Lower leg skin (tissue), 4 donors: ENCODE measurements around the gene CHIC2. TPM values are rescaled to one million over a fixed set of nuclear protein-coding genes. Genes with fewer than 3 reads are reported as not detected.

Experiments used
- DNase-seq, 2 donors: peaks; one replicate each; pipeline ENCODE4 v3.0.0-alpha.2; 2019; ENCODE audit warnings: low spot score in 2 of 2
- H3K4me3 ChIP-seq: fragments of 200-600 bp; sonication (generic); 2 replicates; pipeline ENCODE4 v1.5.1; 2017; ENCODE audit warnings: mild to moderate bottlenecking, low read depth; ENCODE audit not compliant: poor library complexity, severe bottlenecking
- POLR2A ChIP-seq, 2 donors: fragments of 450-650 bp; IDR thresholded peaks; one replicate each; pipeline ENCODE4 v1.6.1; 2016 to 2017; ENCODE audit warnings: antibody characterized with exemption in 2 of 2, mild to moderate bottlenecking in 1 of 2, moderate library complexity in 1 of 2
- WGBS, 2 donors: methylation state at CpG; one replicate each; pipeline ENCODE4 v1.1.5; 2018; 5-methylcytosine and 5-hydroxymethylcytosine counted together
- intact Hi-C: fragments of 100-400 bp; cut with DNase I; formaldehyde crosslinking; loops from one replicate; pipeline ENCODE4 v1.15.0; 2023; ENCODE audit warnings: low total_unique reads
- total RNA-seq, 4 donors: library from RNA; depleted of rRNA; stranded (reverse); fragments of >200 nt; gene quantifications; one replicate each; pipeline ENCODE4 v1.1.0, GENCODE V29; 2016
- TF ChIP-seq, protein P1 (sequence below), 3 donors: fragments of 450-650 bp; IDR thresholded peaks; one replicate each; pipeline ENCODE4 v1.5.1; 2016; ENCODE audit warnings: antibody characterized with exemption in 3 of 3, mild to moderate bottlenecking in 3 of 3, moderate library complexity in 2 of 3

Gene CHIC2
- total RNA-seq, 4 donors from 2014 or later = 63.0 to 80.7 (median 69.8) TPM

DNA sequence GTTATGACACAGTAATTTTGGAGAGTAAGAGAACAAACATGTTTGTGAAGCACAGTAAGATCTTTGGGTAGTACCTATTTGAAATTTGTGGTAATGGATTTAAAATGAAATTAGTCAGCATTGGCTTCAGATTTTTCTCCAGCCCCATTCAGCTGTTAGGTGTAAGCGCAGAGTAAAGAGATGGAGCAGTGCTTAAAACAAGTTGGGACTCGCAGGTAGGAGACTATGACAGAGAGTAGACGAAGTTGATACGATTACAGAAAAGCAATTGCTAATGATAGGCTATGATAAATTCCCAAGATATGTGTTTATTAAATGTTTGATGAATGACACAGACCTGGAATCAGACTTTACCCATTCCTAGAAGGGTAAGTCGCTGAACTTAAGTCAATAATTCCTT, 72.6 kb downstream of the CHIC2 start:
- intact Hi-C loops = no loop called here
- no peak for DNase-seq
- 40 to 67% methylated on average over 5 of the region's 5 CpGs for WGBS, 2 donors
- H3K4me3 ChIP-seq = no peak overlapping the region
- TF ChIP-seq, protein P1, sequence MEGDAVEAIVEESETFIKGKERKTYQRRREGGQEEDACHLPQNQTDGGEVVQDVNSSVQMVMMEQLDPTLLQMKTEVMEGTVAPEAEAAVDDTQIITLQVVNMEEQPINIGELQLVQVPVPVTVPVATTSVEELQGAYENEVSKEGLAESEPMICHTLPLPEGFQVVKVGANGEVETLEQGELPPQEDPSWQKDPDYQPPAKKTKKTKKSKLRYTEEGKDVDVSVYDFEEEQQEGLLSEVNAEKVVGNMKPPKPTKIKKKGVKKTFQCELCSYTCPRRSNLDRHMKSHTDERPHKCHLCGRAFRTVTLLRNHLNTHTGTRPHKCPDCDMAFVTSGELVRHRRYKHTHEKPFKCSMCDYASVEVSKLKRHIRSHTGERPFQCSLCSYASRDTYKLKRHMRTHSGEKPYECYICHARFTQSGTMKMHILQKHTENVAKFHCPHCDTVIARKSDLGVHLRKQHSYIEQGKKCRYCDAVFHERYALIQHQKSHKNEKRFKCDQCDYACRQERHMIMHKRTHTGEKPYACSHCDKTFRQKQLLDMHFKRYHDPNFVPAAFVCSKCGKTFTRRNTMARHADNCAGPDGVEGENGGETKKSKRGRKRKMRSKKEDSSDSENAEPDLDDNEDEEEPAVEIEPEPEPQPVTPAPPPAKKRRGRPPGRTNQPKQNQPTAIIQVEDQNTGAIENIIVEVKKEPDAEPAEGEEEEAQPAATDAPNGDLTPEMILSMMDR (IDR thresholded peaks at IDR 0.05) = no peak
- no peak for TF ChIP-seq POLR2A (IDR thresholded peaks at IDR 0.05)

DNA sequence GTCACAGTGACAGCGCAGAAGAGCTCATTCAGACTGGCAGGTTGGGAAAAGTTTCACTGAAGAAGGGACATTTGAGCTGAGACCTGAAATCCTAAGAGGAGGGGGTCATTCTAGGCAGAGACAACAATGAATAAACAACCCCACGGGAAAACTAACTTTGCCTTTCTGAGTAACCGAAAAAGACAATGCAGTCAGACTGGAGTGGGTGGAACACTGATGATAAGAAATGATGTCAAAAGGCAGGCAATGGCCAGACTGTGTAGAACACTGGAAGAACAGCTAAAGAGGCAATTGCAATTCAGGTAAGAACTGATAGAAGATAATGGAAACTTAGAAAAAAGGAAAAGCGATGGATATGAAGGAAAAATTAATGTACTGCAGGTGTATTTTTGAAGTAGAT, 73.8 kb downstream of the CHIC2 start:
- no peak overlapping the region for H3K4me3 ChIP-seq
- intact Hi-C loops = no loop called here
- TF ChIP-seq, protein P1 (IDR thresholded peaks at IDR 0.05) = no peak
- TF ChIP-seq POLR2A (IDR thresholded peaks at IDR 0.05) = no peak
- DNase-seq = no peak
- WGBS, 2 donors = 84 to 85% methylated on average over 4 of the region's 4 CpGs

- no peak for DNase-seq
- no peak for TF ChIP-seq POLR2A (IDR thresholded peaks at IDR 0.05)
- TF ChIP-seq, protein P1 (IDR thresholded peaks at IDR 0.05) = no peak
- intact Hi-C loops = no loop called here
- H3K4me3 ChIP-seq = no peak overlapping the region
- WGBS, 2 donors = 87 to 95% methylated on average over 1 of the region's 1 CpG
Observed at GRCh38 chr4:53987761-53988171, 76.6 kb downstream of the CHIC2 start.

DNA sequence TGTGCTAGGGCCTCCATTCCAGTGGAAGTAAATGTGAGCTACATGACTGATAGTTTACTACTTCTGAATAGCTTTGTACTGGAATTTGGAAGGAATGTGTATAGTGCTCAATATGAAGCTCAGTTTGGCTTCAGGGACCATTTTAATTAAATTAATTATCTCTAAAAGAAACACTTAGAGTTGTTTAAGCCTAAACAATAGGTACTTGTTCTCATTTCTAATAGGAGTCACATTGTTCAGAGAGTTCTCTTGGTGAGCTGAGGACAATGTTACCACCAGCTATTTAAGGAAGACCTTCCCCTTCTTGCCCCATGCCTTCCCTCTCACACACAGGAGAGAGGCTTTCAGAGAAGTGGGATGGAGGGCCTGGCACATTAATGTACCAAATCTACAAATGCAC, 78.3 kb downstream of the CHIC2 start:
- no peak for TF ChIP-seq POLR2A (IDR thresholded peaks at IDR 0.05)
- TF ChIP-seq, protein P1 (IDR thresholded peaks at IDR 0.05) = no peak
- DNase-seq = no peak
- intact Hi-C loops = no loop called here
- H3K4me3 ChIP-seq = no peak overlapping the region

DNA sequence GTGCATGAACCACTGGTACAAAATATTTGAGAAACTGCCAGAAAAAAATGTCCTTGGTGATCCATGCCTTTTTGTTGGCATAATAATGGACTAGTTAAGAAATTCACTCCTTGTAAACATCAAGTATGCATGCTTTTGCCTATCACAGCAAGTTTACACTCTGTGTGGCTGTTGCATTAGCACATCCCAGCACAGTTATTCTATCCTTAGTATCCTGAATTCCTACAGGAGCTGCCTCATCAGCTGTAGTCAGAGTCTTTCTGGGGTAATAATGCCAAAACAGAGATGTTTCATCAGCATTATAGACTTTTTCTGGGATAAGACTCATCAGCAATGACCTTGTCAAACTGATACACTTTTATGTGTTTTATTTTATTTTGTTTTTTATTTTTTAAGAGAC, 82.8 kb downstream of the CHIC2 start:
- TF ChIP-seq POLR2A (IDR thresholded peaks at IDR 0.05) = no peak
- TF ChIP-seq, protein P1 (IDR thresholded peaks at IDR 0.05) = no peak
- no peak overlapping the region for H3K4me3 ChIP-seq
- intact Hi-C loops = no loop called here

GRCh38 chr4:53981066-53981465, 83.3 kb downstream of the CHIC2 start:
- intact Hi-C loops = no loop called here
- no peak for DNase-seq
- H3K4me3 ChIP-seq = no peak overlapping the region
- TF ChIP-seq, protein P1 (IDR thresholded peaks at IDR 0.05) = no peak
- TF ChIP-seq POLR2A (IDR thresholded peaks at IDR 0.05) = no peak
- WGBS, 2 donors = 58 to 70% methylated on average over 2 of the region's 2 CpGs

More for the DNA sequence above, 82.8 kb downstream of the CHIC2 start:
- no peak for DNase-seq
